K562 (cell line): Measurements from ENCODE around the gene MRPL11. TPM values are rescaled to one million over a fixed set of nuclear protein-coding genes. Genes with fewer than 3 reads are reported as not detected.

Source experiments
- CHD1 ChIP-seq: fragments of 200-600 bp; sonication (generic); IDR thresholded peaks from one replicate; pipeline ENCODE4 v1.6.1; 2012; ENCODE audit warnings: mild to moderate bottlenecking, moderate library complexity, low read length, inconsistent platforms
- DACH1 ChIP-seq: fragments of 450-650 bp; IDR thresholded peaks from 2 replicates; pipeline ENCODE4 v1.6.1; 2018; ENCODE audit not compliant: partially characterized antibody
- DDX20 ChIP-seq: fragments of 450-650 bp; IDR thresholded peaks from 2 replicates; pipeline ENCODE4 v1.6.1; 2016; ENCODE audit warnings: missing genetic modification characterization, low read depth, mild to moderate bottlenecking, missing compliant biosample characterization, moderate library complexity
- E2F1 ChIP-seq: sonication (generic); formaldehyde crosslinking; IDR thresholded peaks from 2 replicates; pipeline ENCODE4 v1.8.1; 2023; ENCODE audit warnings: mild to moderate bottlenecking, missing genetic modification reagents, moderate library complexity
- HDAC2 ChIP-seq: fragments of 450-650 bp; IDR thresholded peaks from 2 replicates; pipeline ENCODE4 v1.6.1; 2016; ENCODE audit warnings: mild to moderate bottlenecking
- KDM5B ChIP-seq: fragments of 200-600 bp; sonication (generic); IDR thresholded peaks from 2 replicates; pipeline ENCODE4 v1.6.1; 2012; ENCODE audit warnings: low read depth, mild to moderate bottlenecking, moderate library complexity, low read length, control low read depth, inconsistent platforms; ENCODE audit not compliant: insufficient replicate concordance
- MYC ChIP-seq, 2 experiments: fragments of 250-450 bp in 1 of 2; sonication (Bioruptor Pico) in 1 of 2; IDR thresholded peaks; 2 replicates each; pipeline versions ENCODE4 v1.5.1 to v1.6.1; 2012 to 2021; ENCODE audit warnings: low read depth in 2 of 2, borderline replicate concordance in 1 of 2, improper control_type of control experiment in 1 of 2, low read length in 1 of 2, mild to moderate bottlenecking in 1 of 2, moderate library complexity in 1 of 2
- PTTG1 ChIP-seq: fragments of 450-650 bp; IDR thresholded peaks from 2 replicates; pipeline ENCODE4 v1.6.1; 2016; ENCODE audit warnings: low read depth, mild to moderate bottlenecking, missing genetic modification characterization, missing compliant biosample characterization
- RBM15 ChIP-seq: fragments of 200-400 bp; formaldehyde crosslinking; IDR thresholded peaks from 2 replicates; pipeline ENCODE4 v1.6.1; 2018; ENCODE audit warnings: mild to moderate bottlenecking, low read length, moderate library complexity; ENCODE audit not compliant: insufficient read depth
- SFPQ ChIP-seq: fragments of 200-400 bp; formaldehyde crosslinking; IDR thresholded peaks from 2 replicates; pipeline ENCODE4 v1.6.1; 2017; ENCODE audit warnings: mild to moderate bottlenecking, low read depth, low read length, moderate library complexity
- SREBF1 ChIP-seq: fragments of 150-350 bp; IDR thresholded peaks from 2 replicates; pipeline ENCODE4 v1.6.1; 2014; ENCODE audit warnings: antibody characterized with exemption, low read depth, low read length, borderline replicate concordance
- TCF7L2 ChIP-seq: fragments of 150-350 bp; IDR thresholded peaks from 2 replicates; pipeline ENCODE4 v1.6.1; 2016; ENCODE audit warnings: low read depth, mild to moderate bottlenecking, low read length, moderate library complexity
- U2AF2 ChIP-seq: fragments of 200-400 bp; formaldehyde crosslinking; optimal IDR thresholded peaks from 2 replicates; pipeline ENCODE3; 2017; ENCODE audit warnings: low read depth, mild to moderate bottlenecking, low read length
- ZNF140 ChIP-seq: fragments of 250-450 bp; sonication (Bioruptor Pico); IDR thresholded peaks from 2 replicates; pipeline ENCODE4 v1.8.0; 2021; ENCODE audit warnings: moderate library complexity, mild to moderate bottlenecking, inconsistent platforms
- ZNF217 ChIP-seq: sonication (generic); formaldehyde crosslinking; IDR thresholded peaks from 2 replicates; pipeline ENCODE4 v1.8.0; 2022; ENCODE audit warnings: mild to moderate bottlenecking, missing genetic modification reagents
- ZNF263 ChIP-seq: sonication (generic); formaldehyde crosslinking; IDR thresholded peaks from 2 replicates; pipeline ENCODE4 v1.8.0; 2022; ENCODE audit warnings: mild to moderate bottlenecking, missing genetic modification reagents, borderline replicate concordance
- polyA plus RNA-seq, 8 experiments: library from polyadenylated mRNA; depleted of rRNA in 4 of 8; stranded (reverse) in 5 of 8; unstranded in 3 of 8; fragments of >200 nt; fragmentation: Nextera tagmentation in 2 of 8; fragmentation: Illumina TruSeq in 1 of 8; extraction: Ambion mirVana in 2 of 8; extraction: Trizol in 1 of 8; gene quantifications; 2 replicates each; pipeline versions ENCODE4 v1.2.1 to v1.2.3, GENCODE V29; 2011 to 2014; ENCODE audit warnings: inconsistent platforms in 1 of 8, missing spikeins in 1 of 8
- total RNA-seq, 7 experiments: library from RNA; depleted of rRNA in 6 of 7; stranded (reverse); fragments of >200 nt in 6 of 7; fragmentation: Illumina TruSeq in 2 of 7; extraction: Trizol in 2 of 7; gene quantifications; 2 replicates each; pipeline versions ENCODE4 v1.2.1 to v1.2.3, GENCODE V29; 2011 to 2021; ENCODE audit warnings: low replicate concordance in 1 of 7
- TF ChIP-seq, protein P1 (sequence below): fragments of 450-650 bp; IDR thresholded peaks from 2 replicates; pipeline ENCODE4 v1.6.1; 2018; ENCODE audit warnings: mild to moderate bottlenecking, low read depth; ENCODE audit not compliant: partially characterized antibody
- TF ChIP-seq, protein P2 (sequence below): sonication (generic); formaldehyde crosslinking; IDR thresholded peaks from 2 replicates; pipeline ENCODE4 v1.8.0; 2022; ENCODE audit warnings: missing genetic modification reagents, mild to moderate bottlenecking, borderline replicate concordance

The MRPL11 gene
- total and polyA plus RNA-seq, 9 of the 15 experiments (the other 6 are each of a cell fraction or from before 2014, with no cell fraction given): 33.0 to 173 (median 91.9) TPM

- TF ChIP-seq DDX20 (tag): no peak
- no peak; the same call in 1 of the 2 replicates for TF ChIP-seq E2F1 (CRISPR knock-in tag)
- TF ChIP-seq ZNF140 (CRISPR knock-in tag): no peak
- no peak for TF ChIP-seq SREBF1
- no peak for TF ChIP-seq ZNF217 (CRISPR knock-in tag)
- no peak for TF ChIP-seq MYC (IDR thresholded peaks at IDR 0.05; ENCODE audit: low read depth, low read length)
- TF ChIP-seq MYC (CRISPR knock-in tag; IDR thresholded peaks at IDR 0.05; ENCODE audit: borderline replicate concordance, low read depth): no peak
- no peak for TF ChIP-seq CHD1
- TF ChIP-seq, protein P1, sequence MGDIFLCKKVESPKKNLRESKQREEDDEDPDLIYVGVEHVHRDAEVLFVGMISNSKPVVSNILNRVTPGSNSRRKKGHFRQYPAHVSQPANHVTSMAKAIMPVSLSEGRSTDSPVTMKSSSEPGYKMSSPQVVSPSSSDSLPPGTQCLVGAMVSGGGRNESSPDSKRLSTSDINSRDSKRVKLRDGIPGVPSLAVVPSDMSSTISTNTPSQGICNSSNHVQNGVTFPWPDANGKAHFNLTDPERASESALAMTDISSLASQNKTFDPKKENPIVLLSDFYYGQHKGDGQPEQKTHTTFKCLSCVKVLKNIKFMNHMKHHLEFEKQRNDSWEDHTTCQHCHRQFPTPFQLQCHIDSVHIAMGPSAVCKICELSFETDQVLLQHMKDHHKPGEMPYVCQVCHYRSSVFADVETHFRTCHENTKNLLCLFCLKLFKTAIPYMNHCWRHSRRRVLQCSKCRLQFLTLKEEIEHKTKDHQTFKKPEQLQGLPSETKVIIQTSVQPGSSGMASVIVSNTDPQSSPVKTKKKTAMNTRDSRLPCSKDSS: no peak
- no peak for TF ChIP-seq RBM15
- TF ChIP-seq, protein P2, sequence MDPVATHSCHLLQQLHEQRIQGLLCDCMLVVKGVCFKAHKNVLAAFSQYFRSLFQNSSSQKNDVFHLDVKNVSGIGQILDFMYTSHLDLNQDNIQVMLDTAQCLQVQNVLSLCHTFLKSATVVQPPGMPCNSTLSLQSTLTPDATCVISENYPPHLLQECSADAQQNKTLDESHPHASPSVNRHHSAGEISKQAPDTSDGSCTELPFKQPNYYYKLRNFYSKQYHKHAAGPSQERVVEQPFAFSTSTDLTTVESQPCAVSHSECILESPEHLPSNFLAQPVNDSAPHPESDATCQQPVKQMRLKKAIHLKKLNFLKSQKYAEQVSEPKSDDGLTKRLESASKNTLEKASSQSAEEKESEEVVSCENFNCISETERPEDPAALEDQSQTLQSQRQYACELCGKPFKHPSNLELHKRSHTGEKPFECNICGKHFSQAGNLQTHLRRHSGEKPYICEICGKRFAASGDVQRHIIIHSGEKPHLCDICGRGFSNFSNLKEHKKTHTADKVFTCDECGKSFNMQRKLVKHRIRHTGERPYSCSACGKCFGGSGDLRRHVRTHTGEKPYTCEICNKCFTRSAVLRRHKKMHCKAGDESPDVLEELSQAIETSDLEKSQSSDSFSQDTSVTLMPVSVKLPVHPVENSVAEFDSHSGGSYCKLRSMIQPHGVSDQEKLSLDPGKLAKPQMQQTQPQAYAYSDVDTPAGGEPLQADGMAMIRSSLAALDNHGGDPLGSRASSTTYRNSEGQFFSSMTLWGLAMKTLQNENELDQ (CRISPR knock-in tag): no peak
- no peak for TF ChIP-seq PTTG1 (tag)
- TF ChIP-seq ZNF263 (CRISPR knock-in tag): peak; percentile 62; the same call in 1 of the 2 replicates
- TF ChIP-seq SFPQ: no peak
- 0 out of 2 replicates have a peak, but pooled peaks have one; percentile 46 for TF ChIP-seq HDAC2
- no peak for TF ChIP-seq KDM5B
- no peak for TF ChIP-seq DACH1
- TF ChIP-seq TCF7L2: no peak
- no peak for TF ChIP-seq U2AF2
Measured at GRCh38 chr11:66418168-66418985, 20.3 kb downstream of the MRPL11 start (continued).
